SKM-1 (cell line): ENCODE results near the gene CHRM2.
"Not testable (repeated sequence)": the region's sequence is repeated elsewhere in the genome, so short reads cannot be mapped to it uniquely, and the experiment has no call there.

Source experiments
- DNase-seq: peaks from one replicate; lab custom pipeline; 2025; ENCODE audit not compliant: unreplicated experiment; lab: John Stamatoyannopoulos, UW

Gene CHRM2

GRCh38 chr7:136868496-136869000 is at the start of gene CHRM2:
Gene CHRM2, plus strand, starts transcription at chr7:136868652. Its CDS starts 146,214 bp downstream, at chr7:137014866.
- no peak for DNase-seq

- DNase-seq = not testable (repeated sequence)
Observed at GRCh38 chr7:136831398-136831797, 37.1 kb upstream of the CHRM2 start.

GRCh38 chr7:136845899-136846465 is 22.5 kb upstream of the CHRM2 start:
- DNase-seq = peak; percentile 4

- no peak for DNase-seq
Observed at GRCh38 chr7:136847858-136848257, 20.6 kb upstream of the CHRM2 start.

GRCh38 chr7:136853654-136854053 is 14.8 kb upstream of the CHRM2 start:
- no peak for DNase-seq

- DNase-seq = no peak
Observed at GRCh38 chr7:136857573-136857972, 10.9 kb upstream of the CHRM2 start.

GRCh38 chr7:136859803-136860202 is 8.6 kb upstream of the CHRM2 start:
- DNase-seq = no peak

- no peak for DNase-seq
Observed at GRCh38 chr7:136865236-136865635, 3.2 kb upstream of the CHRM2 start.

- no peak for DNase-seq
Observed at GRCh38 chr7:136865777-136866176, 2.7 kb upstream of the CHRM2 start.

- DNase-seq = no peak
Observed at GRCh38 chr7:136869001-136869961, 829 bp downstream of the CHRM2 start.

- DNase-seq = no peak
Observed at GRCh38 chr7:136869991-136870865, 1.8 kb downstream of the CHRM2 start.

GRCh38 chr7:136870866-136871487 is 2.5 kb downstream of the CHRM2 start:
- DNase-seq = no peak

GRCh38 chr7:136874393-136875032 is 6.1 kb downstream of the CHRM2 start:
- no peak for DNase-seq

GRCh38 chr7:136877509-136877908 is 9.1 kb downstream of the CHRM2 start:
- no peak for DNase-seq

- no peak for DNase-seq
Observed at GRCh38 chr7:136877990-136878389, 9.5 kb downstream of the CHRM2 start.

GRCh38 chr7:136878878-136879277 is 10.4 kb downstream of the CHRM2 start:
- no peak for DNase-seq

- DNase-seq = no peak
Observed at GRCh38 chr7:136883046-136883445, 14.6 kb downstream of the CHRM2 start.

GRCh38 chr7:136884492-136884891 is 16.0 kb downstream of the CHRM2 start:
- no peak for DNase-seq

GRCh38 chr7:136887317-136887716 is 18.9 kb downstream of the CHRM2 start:
- no peak for DNase-seq

- DNase-seq = no peak
Observed at GRCh38 chr7:136890399-136890798, 21.9 kb downstream of the CHRM2 start.
